ENCODE results near the gene TTLL3. TPM values are rescaled to one million over a fixed set of nuclear protein-coding genes. Genes with fewer than 3 reads are reported as not detected.

Gene TTLL3
- polyA plus RNA-seq, 3 donors: 37.7 to 93.8 (median 83.2) TPM

- no peak for DNase-seq
Observed at GRCh38 chr3:9803494-9803893, 6.6 kb upstream of the TTLL3 start.

GRCh38 chr3:9804996-9805395 is 5.1 kb upstream of the TTLL3 start:
- DNase-seq: no peak

DNA sequence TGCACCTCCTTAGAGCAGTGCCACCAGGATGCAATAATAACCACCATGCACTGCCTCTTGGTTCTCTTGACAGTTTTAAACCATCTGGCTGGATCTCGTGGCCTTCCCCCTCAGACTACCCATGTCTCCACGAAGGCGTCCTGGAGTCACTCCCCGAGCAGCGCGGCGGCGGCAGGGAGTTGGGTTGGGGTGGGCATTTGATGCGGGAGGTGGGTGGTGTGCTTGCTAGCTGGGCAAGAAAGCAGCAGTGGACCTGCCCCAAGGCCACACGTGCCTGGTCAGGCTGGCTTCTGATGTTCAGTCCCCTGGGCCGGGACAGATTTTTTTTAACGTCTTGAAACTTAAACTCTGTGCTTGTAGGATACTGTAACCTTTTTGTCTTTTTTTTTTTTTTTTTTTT is 3.9 kb upstream of the TTLL3 start:
- DNase-seq: no peak

DNA sequence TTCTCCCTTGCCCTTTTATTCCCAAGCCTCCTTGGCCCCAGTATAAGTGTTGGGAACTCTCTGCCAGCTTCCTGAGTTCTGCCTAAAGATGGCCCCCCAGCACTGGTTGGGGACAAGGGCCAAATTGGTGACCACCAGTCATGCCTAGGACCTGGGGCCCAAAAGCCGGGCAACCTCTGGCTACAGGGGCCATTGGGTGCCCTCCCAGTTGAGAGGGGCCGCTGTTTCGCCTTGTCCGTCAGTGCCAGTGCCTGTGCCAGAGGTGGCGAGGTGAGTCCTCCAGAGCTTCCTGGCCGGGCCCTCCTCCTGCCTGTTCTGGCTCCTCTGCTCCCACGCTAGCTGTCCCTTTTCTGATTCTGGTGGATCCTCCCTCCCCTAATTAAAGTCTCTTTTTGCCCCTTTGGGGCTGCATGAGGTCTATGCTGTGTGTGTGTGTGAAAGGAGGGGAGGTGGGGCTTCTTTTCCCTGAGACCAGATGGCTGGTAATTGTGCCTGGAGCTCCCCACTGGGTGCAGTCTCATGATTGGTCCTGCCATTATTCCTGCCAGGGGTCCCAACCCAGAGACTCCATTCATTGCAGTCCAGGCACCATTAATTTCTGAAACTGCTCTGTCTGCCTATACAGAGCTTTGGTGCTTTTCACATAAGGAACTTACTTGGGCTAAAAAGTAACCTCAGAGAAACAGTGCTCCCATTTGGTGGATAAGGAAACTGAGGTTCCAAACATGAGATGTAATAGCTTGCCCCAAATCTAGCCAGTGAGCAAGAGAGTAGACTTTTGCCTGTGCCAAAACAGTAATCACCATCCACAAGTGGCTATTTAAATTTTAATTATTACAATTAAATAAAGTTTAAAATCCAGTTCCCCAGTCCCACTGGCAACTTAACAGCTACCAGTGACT is 3.1 kb upstream of the TTLL3 start:
- no peak for DNase-seq

GRCh38 chr3:9807981-9808344 is 2.1 kb upstream of the TTLL3 start:
- no peak for DNase-seq

- no peak for DNase-seq
Observed at GRCh38 chr3:9808345-9809037, 1.6 kb upstream of the TTLL3 start.

GRCh38 chr3:9809239-9809614 is 835 bp upstream of the TTLL3 start:
- DNase-seq: no peak

- DNase-seq: no peak
Observed at GRCh38 chr3:9810433-9810770, 340 bp downstream of the TTLL3 start.

DNA sequence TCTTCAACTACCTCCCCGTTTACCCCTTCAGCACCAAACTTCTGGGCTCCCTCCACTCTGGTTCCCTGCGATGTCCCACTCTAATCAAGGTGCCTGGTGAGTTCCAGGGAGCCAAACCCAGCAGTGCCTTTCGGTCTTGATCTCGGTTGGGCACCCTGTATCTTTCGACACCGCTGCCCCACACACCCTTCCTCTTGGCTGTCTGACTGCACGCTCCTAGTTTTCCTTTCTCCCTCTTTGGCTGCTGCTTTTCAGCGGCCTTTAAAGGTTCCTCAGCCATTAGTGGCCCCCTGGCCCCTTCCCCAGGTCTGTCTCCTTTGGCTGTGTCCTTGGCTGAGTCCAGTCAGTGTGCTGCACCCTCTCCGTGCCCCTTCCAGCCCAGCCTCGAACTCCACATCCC is 784 bp downstream of the TTLL3 start:
- DNase-seq: no peak

GRCh38 chr3:9812870-9813483 is 2.9 kb downstream of the TTLL3 start:
- no peak for DNase-seq

GRCh38 chr3:9815986-9816385 is 5.9 kb downstream of the TTLL3 start:
- no peak for DNase-seq

- DNase-seq: no peak
Observed at GRCh38 chr3:9817436-9817835, 7.4 kb downstream of the TTLL3 start.

DNA sequence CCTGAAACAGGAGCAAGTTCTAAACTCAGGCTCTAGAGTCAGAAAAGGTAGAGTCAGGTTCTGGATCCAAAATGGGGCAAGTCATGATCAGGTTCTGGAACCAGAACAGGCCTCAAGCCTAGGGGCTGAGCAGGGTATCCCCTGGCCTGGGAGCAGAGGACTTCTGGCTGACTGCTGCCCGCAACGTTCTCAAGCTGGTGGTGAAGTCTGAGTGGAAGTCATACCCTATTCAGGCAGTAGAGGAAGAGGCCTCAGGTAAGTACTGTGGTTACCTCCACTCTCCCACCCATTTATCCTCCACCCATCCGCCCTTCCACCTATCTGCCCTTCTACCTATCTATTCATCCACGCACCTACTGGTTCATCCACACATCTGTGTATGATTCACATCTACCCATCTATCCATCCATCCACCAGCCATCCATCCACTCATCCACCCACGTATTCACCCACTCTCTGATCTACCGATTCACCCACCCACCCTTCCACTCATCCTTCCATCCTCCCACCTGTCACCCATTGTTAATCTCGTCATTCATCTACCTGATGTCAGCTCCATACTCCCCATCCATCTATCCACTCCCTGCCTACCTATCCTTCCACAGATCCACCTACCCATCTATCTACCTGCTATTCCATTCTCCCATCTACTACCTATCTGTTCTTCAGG is 8.7 kb downstream of the TTLL3 start:
- no peak for DNase-seq

DNA sequence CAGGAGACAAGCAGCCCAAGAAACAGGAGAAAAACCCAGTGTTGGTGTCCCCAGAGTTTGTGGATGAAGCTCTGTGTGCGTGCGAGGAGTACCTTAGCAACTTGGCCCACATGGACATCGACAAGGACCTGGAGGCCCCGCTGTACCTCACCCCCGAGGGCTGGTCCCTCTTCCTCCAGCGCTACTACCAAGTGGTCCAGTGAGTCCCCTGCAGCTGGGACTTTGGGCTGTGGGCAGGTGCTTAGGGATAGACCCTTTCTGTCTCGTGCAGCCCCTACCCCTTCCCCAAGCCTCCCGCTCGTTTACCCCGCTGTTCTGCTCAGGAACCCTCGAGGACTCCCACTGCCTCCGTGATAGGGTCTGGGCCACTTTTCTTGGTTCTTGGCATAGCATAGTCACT is 10.5 kb downstream of the TTLL3 start:
- DNase-seq: no peak

DNA sequence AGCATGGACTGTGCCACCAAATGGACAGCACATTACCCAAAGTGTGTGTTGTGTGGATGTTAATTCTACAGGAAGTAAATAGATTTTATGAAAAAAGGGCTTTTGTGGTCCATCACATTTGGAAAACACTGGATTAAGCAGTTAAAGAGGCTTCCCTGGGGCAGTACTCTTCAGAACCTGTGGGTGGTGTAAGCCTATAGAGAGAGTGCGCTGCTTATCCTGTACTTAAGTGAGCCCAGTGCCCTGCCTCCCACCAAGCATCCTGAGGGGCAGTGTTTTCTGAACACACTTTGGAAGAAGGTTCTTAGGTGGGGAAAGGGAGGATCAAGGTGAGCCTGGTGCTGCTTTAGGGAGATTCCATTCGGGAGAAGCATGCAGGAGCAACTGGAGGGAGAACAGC is 10.9 kb downstream of the TTLL3 start:
- DNase-seq: no peak

- no peak for DNase-seq
Observed at GRCh38 chr3:9825451-9826040, 15.5 kb downstream of the TTLL3 start.

DNA sequence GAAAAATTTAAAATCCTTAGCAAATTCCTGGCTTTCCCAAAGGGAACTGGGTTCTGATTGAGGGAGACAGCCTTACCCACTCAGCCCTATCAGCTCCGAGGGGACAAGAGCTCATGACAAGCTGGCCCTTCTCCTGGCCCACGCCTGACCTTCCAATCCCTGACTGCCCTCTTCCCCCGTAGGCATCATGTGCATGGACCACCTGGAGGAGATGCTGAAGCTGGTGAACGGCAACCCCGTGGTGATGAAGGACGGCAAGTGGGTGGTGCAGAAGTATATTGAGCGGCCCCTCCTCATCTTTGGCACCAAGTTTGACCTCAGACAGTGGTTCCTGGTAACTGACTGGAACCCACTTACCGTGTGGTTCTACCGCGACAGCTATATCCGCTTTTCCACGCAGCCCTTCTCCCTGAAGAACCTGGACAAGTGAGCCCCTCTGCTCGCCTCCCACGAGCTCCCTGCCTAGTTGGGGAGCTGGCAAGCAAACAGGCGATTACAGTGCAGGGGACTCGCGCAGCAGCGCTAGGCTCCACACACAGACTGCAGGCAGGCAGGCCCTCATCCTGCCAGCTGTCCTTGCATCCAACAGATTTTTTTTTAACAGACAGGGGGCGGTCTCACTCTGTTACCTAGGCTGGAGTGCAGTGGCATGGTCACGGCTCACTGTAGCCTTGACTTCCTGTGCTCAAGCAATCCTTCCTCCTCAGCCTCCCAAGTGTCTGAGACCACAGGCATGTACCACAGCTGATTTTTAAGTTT is 16.9 kb downstream of the TTLL3 start:
- DNase-seq: no peak

- DNase-seq: no peak
Observed at GRCh38 chr3:9828801-9829755, 19.0 kb downstream of the TTLL3 start.

GRCh38 chr3:9831253-9831652 is 21.2 kb downstream of the TTLL3 start:
- DNase-seq: no peak

DNA sequence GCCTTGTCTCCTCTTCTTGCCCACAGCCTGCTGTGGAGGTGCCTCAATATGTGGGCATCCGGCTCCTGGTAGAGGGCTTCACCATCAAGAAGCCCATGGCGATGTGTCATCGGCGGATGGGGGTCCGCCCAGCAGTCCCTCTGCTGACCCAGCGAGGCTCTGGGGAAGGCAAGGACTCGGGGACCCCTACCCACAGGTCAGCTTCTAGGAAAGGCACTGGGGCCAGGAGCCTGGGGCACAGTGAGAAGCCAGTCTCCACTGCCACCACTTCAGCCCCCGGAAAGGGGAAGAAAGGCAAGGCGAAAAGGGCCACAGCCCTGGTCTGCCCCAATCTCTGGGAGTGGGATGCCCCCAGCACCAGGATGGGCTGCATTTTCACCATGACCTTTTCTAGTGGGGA is 23.0 kb downstream of the TTLL3 start:
- DNase-seq: no peak

Measured in renal pelvis (tissue), 4 donors.